Fibroblast of skin of scalp (primary cell): ENCODE measurements around the gene ZNF438. TPM values are rescaled to one million over a fixed set of nuclear protein-coding genes. Genes with fewer than 3 reads are reported as not detected.
"Not testable (repeated sequence)": the region's sequence is repeated elsewhere in the genome, so short reads cannot be mapped to it uniquely, and the experiment has no call there.

Source experiments
- DNase-seq: peaks from one replicate; pipeline ENCODE4 v3.0.0-alpha.2; 2013
- polyA plus RNA-seq, 2 experiments: library from polyadenylated mRNA; unstranded; fragments of 120-200 nt; gene quantifications; one replicate each; pipeline ENCODE4 v1.2.1, GENCODE V29; 2013; ENCODE audit not compliant: insufficient read length in 2 of 2

The ZNF438 gene
- polyA plus RNA-seq (2013, experiment 1 of 2; ENCODE audit: insufficient read length), result 3.3 TPM
- 3.4 TPM for polyA plus RNA-seq (2013, experiment 2 of 2; ENCODE audit: insufficient read length)

- DNase-seq, result peak; percentile 98
These were observed at the start of gene ZNF438 for GRCh38 chr10:31031558-31032257. ZNF438 (minus strand) TSS chr10:31031865; CDS start chr10:30877034, 154,831 bp downstream.

DNA sequence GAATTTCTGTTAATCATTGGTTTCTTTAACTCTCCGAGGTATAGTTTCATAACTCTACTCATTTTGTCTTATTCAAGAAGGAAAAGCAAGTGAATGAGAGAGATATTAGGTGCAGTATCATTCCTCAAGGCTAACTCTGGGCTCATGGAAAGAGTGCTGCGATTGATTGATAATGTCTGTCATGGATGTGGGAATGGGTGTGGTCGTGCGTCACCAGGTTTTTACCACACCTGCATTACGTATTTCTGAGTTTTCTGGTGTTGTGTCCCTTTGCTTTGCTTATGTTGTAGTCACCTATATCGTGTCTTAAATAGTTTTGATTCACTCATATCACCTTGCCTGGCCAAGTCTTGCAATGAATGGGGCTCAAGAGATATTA is 44.9 kb upstream of the ZNF438 start:
- no peak for DNase-seq

DNA sequence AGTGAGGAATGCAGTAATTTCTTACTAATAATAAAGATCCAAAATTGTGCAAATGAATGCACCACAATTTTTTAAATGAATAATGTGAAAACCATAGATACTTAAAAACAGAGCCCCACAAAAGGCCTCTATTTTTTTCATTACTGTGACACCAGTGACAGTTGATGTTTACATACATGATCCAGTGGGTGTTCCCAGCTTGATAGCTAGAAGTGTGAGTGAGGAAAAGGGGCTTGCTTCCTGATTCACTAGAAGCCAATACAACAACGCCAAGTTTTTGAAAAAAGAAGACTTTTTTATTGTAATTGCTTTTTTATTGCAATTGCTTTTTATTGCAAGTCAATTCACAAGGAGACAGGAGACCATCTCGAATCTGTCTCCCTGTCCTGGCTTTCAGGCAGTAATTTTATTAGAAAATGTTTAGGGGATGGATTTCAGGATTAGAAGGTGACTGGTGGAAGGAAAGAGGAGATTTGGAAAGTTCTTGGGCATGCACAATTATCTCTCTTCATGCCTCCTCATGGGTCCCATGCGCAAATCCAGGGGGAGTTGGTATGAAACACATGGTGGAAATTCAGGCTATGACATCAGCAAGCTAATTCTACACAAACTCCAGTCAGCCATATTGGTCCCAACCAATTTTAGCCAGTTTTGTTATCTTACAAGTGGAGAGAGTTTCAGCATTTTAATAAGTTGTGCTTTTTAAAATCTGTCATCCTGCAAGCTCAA is 44.4 kb upstream of the ZNF438 start:
- DNase-seq, result no peak

- DNase-seq, result peak; percentile 87
These were observed 43.8 kb upstream of the ZNF438 start for GRCh38 chr10:31075434-31075833.

- no peak for DNase-seq
These were observed 43.0 kb upstream of the ZNF438 start for GRCh38 chr10:31074722-31075086.

- DNase-seq, result no peak
These were observed 42.5 kb upstream of the ZNF438 start for GRCh38 chr10:31073996-31074721.

GRCh38 chr10:31073211-31073610 is 41.5 kb upstream of the ZNF438 start:
- no peak for DNase-seq

GRCh38 chr10:31072451-31072850 is 40.8 kb upstream of the ZNF438 start:
- DNase-seq, result peak; percentile 14

DNA sequence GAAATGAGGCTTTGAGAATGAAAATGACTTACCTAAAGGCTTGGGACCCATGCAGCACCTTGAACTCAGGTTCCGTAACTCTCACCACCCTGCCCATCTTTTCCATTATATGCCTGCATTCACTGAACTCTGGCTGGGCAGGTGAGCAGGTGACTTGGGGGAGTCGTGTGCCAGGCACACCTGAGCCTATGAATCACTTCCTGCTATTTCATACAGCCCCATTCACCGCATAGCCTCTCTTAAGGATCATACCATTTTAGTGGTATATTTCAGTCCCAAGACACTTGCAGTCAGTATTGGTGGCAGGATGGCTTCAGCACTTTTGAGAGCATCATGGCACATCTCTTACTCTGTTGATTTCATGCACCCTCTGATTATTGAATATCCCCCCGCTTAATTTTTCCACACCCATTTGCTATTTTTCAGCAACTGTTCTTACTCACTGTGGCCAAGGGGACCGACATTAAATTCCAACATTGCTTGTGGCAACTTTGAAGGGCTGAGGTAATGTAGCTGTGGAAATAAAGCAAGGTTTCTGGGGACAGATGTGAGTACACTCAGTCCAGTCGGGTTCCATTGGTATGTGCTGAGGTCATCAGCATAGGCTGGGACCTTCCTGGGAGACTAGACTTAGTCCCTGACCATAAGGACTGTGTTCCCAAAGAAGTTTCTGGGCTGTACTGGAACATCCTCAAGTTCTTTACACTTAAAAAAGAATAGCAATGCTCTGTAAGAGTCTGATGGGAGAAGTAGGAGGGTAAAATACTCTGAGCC is 39.8 kb upstream of the ZNF438 start:
- peak; percentile 74 for DNase-seq

DNA sequence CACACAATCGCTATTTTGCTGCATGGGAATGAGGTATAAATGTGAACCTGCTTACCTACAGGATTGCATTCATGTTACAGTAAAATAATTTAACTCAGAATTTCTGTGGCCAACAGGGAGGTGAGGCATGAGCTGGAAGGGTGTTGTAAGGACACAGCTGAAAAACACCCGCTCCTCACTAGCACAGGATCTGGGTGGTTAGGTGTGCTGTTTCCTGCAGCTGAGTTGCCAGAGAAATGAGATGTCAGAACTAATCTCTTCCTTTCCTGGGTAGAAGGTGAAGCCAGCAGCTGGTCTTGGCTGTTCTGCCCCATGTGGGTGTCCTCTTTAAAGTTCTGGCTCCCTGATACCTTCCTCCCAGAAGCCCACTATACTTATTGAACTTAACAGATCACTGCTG is 39.0 kb upstream of the ZNF438 start:
- DNase-seq, result no peak

DNA sequence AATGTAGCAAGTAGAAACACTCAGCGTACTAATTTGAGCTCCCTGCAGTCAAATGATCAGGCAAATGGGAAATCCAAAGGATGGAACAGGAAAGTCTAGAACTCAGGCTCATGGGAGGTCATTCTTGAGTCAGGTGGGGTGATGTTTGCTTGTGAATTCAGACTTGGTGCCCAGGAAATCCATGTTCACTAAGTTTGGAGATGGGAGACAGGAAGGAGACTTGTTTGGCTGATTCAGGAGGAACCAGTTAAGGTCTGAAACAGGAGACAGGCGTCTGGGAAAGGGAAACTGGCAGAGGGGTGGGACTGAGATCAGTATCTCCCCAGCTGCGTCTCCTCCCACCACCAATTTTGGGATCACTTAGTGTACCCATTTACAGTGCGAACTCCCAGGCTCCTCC is 38.4 kb upstream of the ZNF438 start:
- no peak for DNase-seq

DNA sequence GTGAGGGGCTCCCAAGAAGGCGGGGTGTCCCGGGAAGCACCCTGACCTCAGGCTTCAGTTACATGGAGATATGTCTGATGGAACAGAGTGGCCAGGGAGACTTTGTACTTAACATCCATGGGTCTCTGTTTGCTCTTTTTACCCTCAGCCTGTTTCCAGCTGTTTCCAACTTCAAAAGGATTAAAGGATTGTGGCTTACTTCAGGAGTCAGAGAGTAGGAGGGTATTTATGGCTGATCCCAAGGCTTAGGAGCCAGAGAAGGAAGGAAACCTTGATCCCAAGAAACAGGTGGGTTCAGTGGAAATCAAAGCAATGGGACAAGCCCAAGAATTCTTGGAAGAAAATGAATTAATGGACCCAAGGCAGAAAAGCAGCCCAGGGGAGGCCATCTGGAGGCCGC is 37.7 kb upstream of the ZNF438 start:
- DNase-seq, result no peak

- peak; percentile 85 for DNase-seq
These were observed 32.7 kb upstream of the ZNF438 start for GRCh38 chr10:31064348-31064747.

DNA sequence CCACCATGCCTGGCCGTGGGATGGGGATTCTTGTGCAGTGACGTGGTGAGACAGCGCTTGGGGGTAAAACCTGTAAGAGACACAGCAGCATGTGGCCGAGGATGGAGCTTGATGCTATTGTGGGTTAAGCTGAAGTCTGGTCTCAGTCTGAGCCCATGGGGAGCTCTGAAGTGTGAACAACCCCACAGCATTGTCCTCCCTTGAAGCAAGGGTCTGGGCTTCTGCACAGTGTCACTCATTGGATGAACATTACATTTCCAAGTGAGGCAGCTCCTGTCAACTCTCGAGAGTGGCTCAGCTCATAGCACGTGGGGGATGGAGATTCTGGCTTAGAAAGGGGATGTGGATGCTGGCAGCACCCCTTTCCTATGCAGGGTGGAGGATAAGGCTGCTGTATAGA is 32.2 kb upstream of the ZNF438 start:
- DNase-seq, result no peak

DNA sequence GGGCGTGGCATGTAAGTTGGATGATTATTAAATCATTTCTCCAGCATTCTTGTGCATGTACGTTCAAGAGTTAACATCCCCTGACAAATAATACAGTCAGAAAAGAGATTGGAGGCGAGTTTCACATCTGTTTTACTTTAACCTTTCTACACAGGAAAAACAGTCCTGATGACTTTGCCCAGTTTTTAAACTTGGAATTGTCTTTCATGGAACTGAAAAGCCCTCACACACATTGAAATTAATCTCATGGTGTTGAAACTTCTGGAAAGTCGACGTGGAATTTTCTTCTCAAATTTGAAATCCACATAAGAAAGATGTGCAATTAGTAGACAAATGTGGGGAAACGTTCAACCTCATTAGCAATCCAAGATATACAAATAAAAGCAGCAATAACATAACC is 31.2 kb upstream of the ZNF438 start:
- DNase-seq, result no peak

DNA sequence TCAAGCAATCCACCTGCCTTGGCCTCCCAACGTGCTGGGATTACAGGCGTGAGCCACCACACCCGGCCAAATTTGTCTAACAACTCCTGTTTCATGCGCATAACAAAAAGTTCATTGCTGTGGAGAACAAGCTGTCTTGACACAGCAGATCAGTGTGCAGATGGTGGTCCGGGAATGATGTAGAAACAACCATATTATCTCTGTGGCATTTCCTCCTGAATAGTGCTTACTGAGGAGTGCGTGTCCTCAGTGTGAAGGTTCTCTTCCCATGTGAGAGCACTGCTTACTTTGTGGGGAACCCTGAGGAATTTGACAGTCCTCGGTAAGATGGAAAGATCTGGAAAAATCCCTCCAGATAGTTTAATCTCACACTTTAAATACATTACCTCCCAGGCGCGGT is 30.3 kb upstream of the ZNF438 start:
- DNase-seq, result no peak

DNA sequence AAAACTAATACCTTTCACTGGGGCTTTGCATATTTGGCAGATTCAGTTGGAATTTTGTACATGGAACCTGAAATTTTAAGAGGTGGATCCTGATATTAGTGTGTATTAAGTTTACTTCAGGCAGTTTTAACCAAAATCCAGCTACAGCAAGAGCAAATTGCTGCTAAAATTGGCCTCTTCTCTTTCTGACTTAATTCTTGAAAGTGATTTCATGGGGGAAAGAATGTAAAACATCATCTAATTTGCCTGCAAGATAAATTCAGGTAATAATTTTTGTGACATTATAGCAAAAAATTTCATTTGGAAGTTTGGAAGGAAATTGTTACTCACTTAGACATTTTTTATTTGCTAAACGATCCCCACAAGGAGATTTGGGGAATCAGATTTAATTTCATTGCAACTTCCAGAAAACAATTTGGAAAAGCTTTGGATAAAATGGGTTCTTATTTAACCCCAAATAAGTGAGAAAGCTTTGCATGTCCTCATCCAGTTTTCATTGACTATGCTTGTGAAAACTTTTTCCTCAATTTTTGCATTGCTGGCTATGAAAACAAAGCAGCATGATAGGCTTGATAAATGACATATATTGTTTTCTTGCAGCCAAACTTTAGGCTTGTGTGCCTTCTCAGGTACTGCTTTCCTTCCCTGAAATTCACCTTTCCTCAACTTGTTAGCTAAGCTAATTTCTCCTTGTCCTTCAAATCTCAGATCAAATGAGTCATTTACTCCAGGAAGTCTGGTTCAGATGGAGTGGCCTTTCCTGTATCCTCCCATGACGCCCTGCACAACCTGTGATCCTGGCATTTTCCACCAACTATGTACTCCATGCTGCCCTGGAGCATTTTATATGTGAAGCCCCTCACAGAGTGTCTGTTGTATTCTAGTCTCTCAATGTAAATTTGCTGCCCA is 27.4 kb upstream of the ZNF438 start:
- no peak for DNase-seq

GRCh38 chr10:31056678-31057077 is 25.0 kb upstream of the ZNF438 start:
- not testable (repeated sequence) for DNase-seq

DNA sequence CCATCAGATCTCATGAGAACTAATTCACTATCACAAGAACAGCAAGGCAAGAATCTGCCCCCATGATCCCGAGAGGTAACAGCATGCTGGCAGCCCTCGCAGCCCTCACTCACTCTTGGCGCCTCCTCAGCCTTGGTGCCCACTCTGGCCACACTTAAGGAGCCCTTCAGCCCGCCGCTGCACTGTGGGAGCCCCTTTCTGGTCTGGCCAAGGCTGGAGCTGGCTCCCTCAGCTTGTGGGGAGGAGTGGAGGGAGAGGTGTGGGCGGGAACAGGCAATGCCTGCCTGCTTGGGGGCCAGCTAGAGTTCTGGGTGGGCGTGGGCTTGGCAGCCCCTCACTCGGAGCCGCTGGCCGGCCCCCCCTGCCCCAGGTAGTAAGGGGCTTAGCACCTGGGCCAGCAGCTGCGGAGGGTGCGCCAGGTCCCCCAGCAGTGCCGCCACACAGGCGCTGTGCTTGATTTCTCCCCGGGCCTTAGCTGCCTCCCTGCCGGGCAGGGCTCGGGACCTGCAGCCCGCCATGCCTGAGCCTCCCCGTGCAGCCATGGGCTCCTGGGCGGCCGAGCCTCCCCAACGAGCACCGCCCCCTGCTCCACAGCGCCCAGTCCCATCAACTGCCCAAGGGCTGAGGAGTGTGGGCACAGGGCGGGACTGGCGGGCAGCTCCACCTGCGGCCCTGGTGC is 24.0 kb upstream of the ZNF438 start:
- no peak for DNase-seq

DNA sequence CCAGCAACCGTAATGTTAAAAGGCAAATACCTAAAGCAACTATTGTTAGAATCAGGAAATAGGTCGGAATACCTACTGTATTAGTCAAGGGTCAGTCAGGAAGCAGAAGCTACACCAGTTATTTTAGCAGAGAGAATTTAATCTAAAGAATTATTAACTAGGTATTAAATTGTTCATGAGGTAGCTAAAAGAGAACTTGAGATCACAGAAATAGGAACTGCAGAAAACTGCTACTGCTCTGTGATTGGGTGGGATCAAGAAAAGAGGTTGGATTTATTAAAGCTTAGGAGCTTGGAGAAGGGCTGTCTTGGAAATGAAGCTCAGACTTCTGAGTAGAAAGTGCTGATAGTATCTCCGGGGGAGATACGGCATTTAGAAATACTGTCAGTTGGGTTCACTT is 20.0 kb upstream of the ZNF438 start:
- no peak for DNase-seq

- DNase-seq, result no peak
These were observed 11.0 kb upstream of the ZNF438 start for GRCh38 chr10:31042670-31043069.
